ENCODE results near the gene GJB5. TPM values are rescaled to one million over a fixed set of nuclear protein-coding genes. Genes with fewer than 3 reads are reported as not detected.

GJB5 gene
- total RNA-seq, 1 donor from 2014 or later: not detected

- ATAC-seq: peak; percentile 62
- intact Hi-C loops (cut with DNase I): loop anchor here (1.0 kb wide), 2 partner anchors 66 to 80 kb away; no protein-coding TSS in a partner anchor
- DNase-seq (ENCODE audit: missing footprints): no peak
Observed at GRCh38 chr1:34786521-34787325, 31.9 kb downstream of the GJB5 start.

- DNase-seq (ENCODE audit: missing footprints) (no peak), ATAC-seq (peak; percentile 20)
- intact Hi-C loops (cut with DNase I): no loop called here
Observed at GRCh38 chr1:34787461-34788420, 32.9 kb downstream of the GJB5 start.

- DNase-seq (ENCODE audit: missing footprints) (no peak), ATAC-seq (peak; percentile 53)
- intact Hi-C loops (cut with DNase I): no loop called here
Observed at GRCh38 chr1:34790985-34791384, 36.1 kb downstream of the GJB5 start.

GRCh38 chr1:34792424-34792823 lies 37.6 kb downstream of the GJB5 start:
- ATAC-seq (no peak), DNase-seq (ENCODE audit: missing footprints) (no peak)
- intact Hi-C loops (cut with DNase I): no loop called here

GRCh38 chr1:34792868-34793727 lies 38.3 kb downstream of the GJB5 start, which contains the start of gene GJA4:
TSS of gene GJA4 (plus strand) at chr1:34792999. CDS start at chr1:34794214, 1,215 bp downstream.
- DNase-seq (ENCODE audit: missing footprints): no peak
- ATAC-seq: peak; percentile 13
- intact Hi-C loops (cut with DNase I): no loop called here

GRCh38 chr1:34794001-34794789 lies 39.3 kb downstream of the GJB5 start:
- DNase-seq (ENCODE audit: missing footprints) (no peak), ATAC-seq (no peak)
- intact Hi-C loops (cut with DNase I): no loop called here

GRCh38 chr1:34794790-34795180 lies 39.9 kb downstream of the GJB5 start:
- DNase-seq (ENCODE audit: missing footprints) (no peak), ATAC-seq (no peak)
- intact Hi-C loops (cut with DNase I): no loop called here

GRCh38 chr1:34795916-34796315 lies 41.1 kb downstream of the GJB5 start:
- no peak for DNase-seq (ENCODE audit: missing footprints)
- intact Hi-C loops (cut with DNase I): no loop called here
- no peak for ATAC-seq

- ATAC-seq (no peak), DNase-seq (ENCODE audit: missing footprints) (no peak)
- intact Hi-C loops (cut with DNase I): no loop called here
Observed at GRCh38 chr1:34796990-34797389, 42.1 kb downstream of the GJB5 start.

- DNase-seq (ENCODE audit: missing footprints) (no peak), ATAC-seq (no peak)
- intact Hi-C loops (cut with DNase I): no loop called here
Observed at GRCh38 chr1:34800214-34800613, 45.4 kb downstream of the GJB5 start.

GRCh38 chr1:34803770-34804169 lies 48.9 kb downstream of the GJB5 start:
- ATAC-seq (no peak), DNase-seq (ENCODE audit: missing footprints) (no peak)
- intact Hi-C loops (cut with DNase I): no loop called here

- intact Hi-C loops (cut with DNase I): no loop called here
- DNase-seq (ENCODE audit: missing footprints) (no peak), ATAC-seq (no peak)
Observed at GRCh38 chr1:34806396-34806795, 51.5 kb downstream of the GJB5 start.

Other genes starting within 250 kb of the GJB5 start
- not detected for gene GJB4, start 4.7 kb downstream of the GJB5 start, total RNA-seq
- gene GJB3, start 26.2 kb downstream of the GJB5 start, total RNA-seq: not detected
- 23.0 TPM for gene GJA4, start 38.0 kb downstream of the GJB5 start, total RNA-seq
- gene SMIM12, start 104.7 kb downstream of the GJB5 start, total RNA-seq: 40.6 TPM
- 0.22 TPM for gene DLGAP3, start 174.6 kb downstream of the GJB5 start, total RNA-seq
- 10.2 TPM for gene TMEM35B, start 230.3 kb downstream of the GJB5 start, total RNA-seq